ENCODE measurements around the gene MAPRE2.
A peak's percentile ranks its signal among the peaks of the same experiment; 100 is the strongest.

The MAPRE2 gene

GRCh38 chr18:35086704-35087103, 45.5 kb downstream of the MAPRE2 start:
- H3K4me3 ChIP-seq (ENCODE audit: low read depth, low read length): no peak overlapping the region
- TF ChIP-seq, protein P1, sequence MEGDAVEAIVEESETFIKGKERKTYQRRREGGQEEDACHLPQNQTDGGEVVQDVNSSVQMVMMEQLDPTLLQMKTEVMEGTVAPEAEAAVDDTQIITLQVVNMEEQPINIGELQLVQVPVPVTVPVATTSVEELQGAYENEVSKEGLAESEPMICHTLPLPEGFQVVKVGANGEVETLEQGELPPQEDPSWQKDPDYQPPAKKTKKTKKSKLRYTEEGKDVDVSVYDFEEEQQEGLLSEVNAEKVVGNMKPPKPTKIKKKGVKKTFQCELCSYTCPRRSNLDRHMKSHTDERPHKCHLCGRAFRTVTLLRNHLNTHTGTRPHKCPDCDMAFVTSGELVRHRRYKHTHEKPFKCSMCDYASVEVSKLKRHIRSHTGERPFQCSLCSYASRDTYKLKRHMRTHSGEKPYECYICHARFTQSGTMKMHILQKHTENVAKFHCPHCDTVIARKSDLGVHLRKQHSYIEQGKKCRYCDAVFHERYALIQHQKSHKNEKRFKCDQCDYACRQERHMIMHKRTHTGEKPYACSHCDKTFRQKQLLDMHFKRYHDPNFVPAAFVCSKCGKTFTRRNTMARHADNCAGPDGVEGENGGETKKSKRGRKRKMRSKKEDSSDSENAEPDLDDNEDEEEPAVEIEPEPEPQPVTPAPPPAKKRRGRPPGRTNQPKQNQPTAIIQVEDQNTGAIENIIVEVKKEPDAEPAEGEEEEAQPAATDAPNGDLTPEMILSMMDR (conservative IDR thresholded peaks at IDR 0.05; ENCODE audit: low read depth, low read length): no peak
- no peak for DNase-seq (ENCODE audit: low read depth)

DNA sequence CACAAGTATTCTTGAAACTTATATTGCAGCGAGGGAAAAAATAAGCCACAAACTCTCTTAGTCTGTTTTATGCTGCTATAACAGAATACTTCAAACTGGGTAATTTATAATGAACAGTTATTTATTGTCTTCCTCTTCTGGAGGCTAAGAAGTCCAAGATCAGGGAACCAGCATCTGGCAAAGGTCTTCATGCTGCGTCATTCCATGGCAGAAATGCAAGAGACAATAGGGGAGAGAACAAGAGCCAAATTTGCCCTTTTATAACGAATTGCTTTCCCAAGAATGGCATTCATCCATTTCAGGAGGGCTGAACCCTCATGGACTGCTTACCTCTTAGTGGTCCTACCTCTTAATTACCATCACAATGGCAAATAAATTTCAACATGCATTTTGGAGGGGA, 46.5 kb downstream of the MAPRE2 start:
- TF ChIP-seq, protein P1 (conservative IDR thresholded peaks at IDR 0.05; ENCODE audit: low read depth, low read length): no peak
- no peak overlapping the region for H3K4me3 ChIP-seq (ENCODE audit: low read depth, low read length)
- no peak for DNase-seq (ENCODE audit: low read depth)

DNA sequence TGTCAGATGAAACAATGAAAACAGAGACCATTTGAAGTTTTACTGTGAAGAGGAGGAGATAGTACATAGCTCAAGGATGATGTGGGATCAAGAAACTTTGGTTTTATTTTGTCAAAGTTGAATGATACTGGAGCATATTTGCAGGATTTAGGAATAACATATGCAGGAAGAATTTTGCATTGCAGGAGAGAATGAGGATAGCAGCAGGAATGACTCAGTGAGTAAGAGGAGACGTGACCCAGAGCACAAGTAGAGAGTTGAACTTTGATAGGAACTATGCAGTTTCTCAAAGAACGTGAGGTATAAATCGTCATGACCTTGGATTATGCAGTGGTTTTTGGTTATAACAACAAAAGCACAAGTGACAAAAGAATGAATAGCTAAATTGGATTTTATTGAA, 47.7 kb downstream of the MAPRE2 start:
- DNase-seq (ENCODE audit: low read depth): peak; percentile 55
- TF ChIP-seq, protein P1 (conservative IDR thresholded peaks at IDR 0.05; ENCODE audit: low read depth, low read length): no peak
- H3K4me3 ChIP-seq (ENCODE audit: low read depth, low read length): no peak overlapping the region

DNA sequence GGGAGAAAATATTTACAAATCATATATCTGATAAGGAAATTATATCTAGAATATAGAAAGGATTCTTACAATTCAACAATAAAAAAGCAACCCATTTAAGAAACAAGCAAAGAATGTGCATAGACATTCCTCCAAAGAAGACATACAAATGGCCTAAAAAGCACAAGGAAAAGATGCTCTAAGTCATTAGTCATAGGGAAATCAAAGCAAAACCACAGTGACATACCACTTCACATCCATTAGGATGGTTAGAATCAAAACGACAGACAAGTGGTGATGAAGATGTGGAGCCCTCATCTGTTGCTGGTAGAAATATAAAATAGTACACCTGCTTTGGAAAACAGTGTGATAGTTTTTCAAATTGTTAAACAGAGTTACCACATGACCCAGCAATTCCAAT, 48.2 kb downstream of the MAPRE2 start:
- H3K4me3 ChIP-seq (ENCODE audit: low read depth, low read length): no peak overlapping the region
- TF ChIP-seq, protein P1 (conservative IDR thresholded peaks at IDR 0.05; ENCODE audit: low read depth, low read length): no peak
- peak; percentile 31 for DNase-seq (ENCODE audit: low read depth)

GRCh38 chr18:35089891-35090550, 48.8 kb downstream of the MAPRE2 start:
- no peak overlapping the region for H3K4me3 ChIP-seq (ENCODE audit: low read depth, low read length)
- no peak for DNase-seq (ENCODE audit: low read depth)
- TF ChIP-seq, protein P1 (conservative IDR thresholded peaks at IDR 0.05; ENCODE audit: low read depth, low read length): no peak

GRCh38 chr18:35091841-35092240, 50.6 kb downstream of the MAPRE2 start:
- H3K4me3 ChIP-seq (ENCODE audit: low read depth, low read length): no peak overlapping the region
- DNase-seq (ENCODE audit: low read depth): peak; percentile 34
- TF ChIP-seq, protein P1 (conservative IDR thresholded peaks at IDR 0.05; ENCODE audit: low read depth, low read length): no peak

- DNase-seq (ENCODE audit: low read depth): peak; percentile 50
- TF ChIP-seq, protein P1 (conservative IDR thresholded peaks at IDR 0.05; ENCODE audit: low read depth, low read length): no peak
- no peak overlapping the region for H3K4me3 ChIP-seq (ENCODE audit: low read depth, low read length)
Measured at GRCh38 chr18:35095983-35096676, 54.9 kb downstream of the MAPRE2 start.

Data from choroid plexus epithelial cell (primary cell).